Endothelial cell of umbilical vein (primary cell): ENCODE data around the gene FTSJ1.

Source experiments
- EZH2 ChIP-seq: IDR thresholded peaks from 2 replicates; pipeline ENCODE4 v1.6.1; 2012; ENCODE audit warnings: borderline replicate concordance, low read depth, mild to moderate bottlenecking, moderate library complexity, low read length, inconsistent platforms; ENCODE audit not compliant: severe bottlenecking
- FOS ChIP-seq: IDR thresholded peaks from 2 replicates; pipeline ENCODE4 v1.6.1; 2011; ENCODE audit warnings: mild to moderate bottlenecking, low read length, moderate library complexity, borderline replicate concordance; ENCODE audit not compliant: insufficient read depth
- MYC ChIP-seq: IDR thresholded peaks from one replicate; pipeline ENCODE4 v1.6.1; 2011; ENCODE audit warnings: mild to moderate bottlenecking, low read depth, low read length
- POLR2A ChIP-seq: IDR thresholded peaks from 2 replicates; pipeline ENCODE4 v1.6.1; 2012; ENCODE audit warnings: low read depth, mild to moderate bottlenecking, control low read depth, low read length
- POLR2AphosphoS5 ChIP-seq: IDR thresholded peaks from 2 replicates; pipeline ENCODE4 v1.6.1; 2012; ENCODE audit warnings: low read depth, mild to moderate bottlenecking, control low read depth, low read length, moderate library complexity; ENCODE audit not compliant: insufficient read depth
- TF ChIP-seq, protein P1 (sequence below), 2 donors: IDR thresholded peaks; 1 replicate in 1 of 2; 2 replicates in 1 of 2; pipeline ENCODE4 v1.5.1; 2011; ENCODE audit warnings: low read length in 2 of 2, mild to moderate bottlenecking in 2 of 2, moderate library complexity in 2 of 2, control low read depth in 1 of 2, inconsistent platforms in 1 of 2, low read depth in 1 of 2; ENCODE audit not compliant: insufficient read depth in 1 of 2; ENCODE audit errors: extremely low read depth in 1 of 2
- TF ChIP-seq, protein P2 (sequence below): IDR thresholded peaks from 2 replicates; pipeline ENCODE4 v1.6.1; 2011; ENCODE audit not compliant: insufficient read depth, insufficient read length

DNA sequence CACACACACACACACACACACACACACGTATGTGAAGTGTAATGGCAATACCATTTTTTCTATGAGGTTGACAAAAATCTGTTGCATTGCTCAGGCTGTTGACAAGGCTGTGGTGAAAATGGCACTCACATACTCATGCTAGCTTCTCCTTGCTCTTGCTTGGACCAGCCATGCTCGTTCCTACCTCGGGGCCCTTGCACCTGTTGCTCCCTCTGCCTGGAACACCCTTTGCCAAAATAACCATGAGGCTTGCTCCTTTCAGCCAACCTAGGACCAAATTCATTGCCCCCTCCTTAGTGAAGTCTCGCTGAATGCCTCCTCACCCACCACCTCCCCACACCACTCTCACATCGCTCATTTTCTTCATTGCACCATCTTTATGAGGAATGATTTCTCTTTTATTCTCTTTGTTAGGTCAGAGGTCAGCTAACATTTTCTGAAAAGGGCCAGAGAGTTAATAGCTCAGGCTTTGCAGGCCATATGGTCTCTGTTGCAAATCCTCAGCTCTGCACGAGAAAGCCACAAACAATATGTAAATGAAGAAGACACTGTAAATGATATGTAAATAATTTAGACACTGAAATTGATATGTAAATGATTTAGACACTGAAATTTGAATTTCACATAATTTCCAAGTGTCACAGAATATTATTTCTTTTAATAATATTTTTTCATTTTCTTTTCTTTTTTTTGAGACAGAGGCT is 19.2 kb upstream of the FTSJ1 start:
- no peak for TF ChIP-seq FOS
- TF ChIP-seq, protein P1, sequence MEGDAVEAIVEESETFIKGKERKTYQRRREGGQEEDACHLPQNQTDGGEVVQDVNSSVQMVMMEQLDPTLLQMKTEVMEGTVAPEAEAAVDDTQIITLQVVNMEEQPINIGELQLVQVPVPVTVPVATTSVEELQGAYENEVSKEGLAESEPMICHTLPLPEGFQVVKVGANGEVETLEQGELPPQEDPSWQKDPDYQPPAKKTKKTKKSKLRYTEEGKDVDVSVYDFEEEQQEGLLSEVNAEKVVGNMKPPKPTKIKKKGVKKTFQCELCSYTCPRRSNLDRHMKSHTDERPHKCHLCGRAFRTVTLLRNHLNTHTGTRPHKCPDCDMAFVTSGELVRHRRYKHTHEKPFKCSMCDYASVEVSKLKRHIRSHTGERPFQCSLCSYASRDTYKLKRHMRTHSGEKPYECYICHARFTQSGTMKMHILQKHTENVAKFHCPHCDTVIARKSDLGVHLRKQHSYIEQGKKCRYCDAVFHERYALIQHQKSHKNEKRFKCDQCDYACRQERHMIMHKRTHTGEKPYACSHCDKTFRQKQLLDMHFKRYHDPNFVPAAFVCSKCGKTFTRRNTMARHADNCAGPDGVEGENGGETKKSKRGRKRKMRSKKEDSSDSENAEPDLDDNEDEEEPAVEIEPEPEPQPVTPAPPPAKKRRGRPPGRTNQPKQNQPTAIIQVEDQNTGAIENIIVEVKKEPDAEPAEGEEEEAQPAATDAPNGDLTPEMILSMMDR (IDR thresholded peaks at IDR 0.05; ENCODE audit: extremely low read depth in 1 of 2, insufficient read depth in 1 of 2, low read depth in 1 of 2, low read length in 2 of 2): no peak
- no peak for TF ChIP-seq POLR2AphosphoS5
- no peak for TF ChIP-seq POLR2A
- TF ChIP-seq EZH2: no peak
- TF ChIP-seq MYC: no peak
- TF ChIP-seq, protein P2, sequence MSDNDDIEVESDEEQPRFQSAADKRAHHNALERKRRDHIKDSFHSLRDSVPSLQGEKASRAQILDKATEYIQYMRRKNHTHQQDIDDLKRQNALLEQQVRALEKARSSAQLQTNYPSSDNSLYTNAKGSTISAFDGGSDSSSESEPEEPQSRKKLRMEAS: no peak
